ENCODE measurements around the gene PCDHGB1.
A peak's percentile ranks its signal among the peaks of the same experiment; 100 is the strongest.

DNA sequence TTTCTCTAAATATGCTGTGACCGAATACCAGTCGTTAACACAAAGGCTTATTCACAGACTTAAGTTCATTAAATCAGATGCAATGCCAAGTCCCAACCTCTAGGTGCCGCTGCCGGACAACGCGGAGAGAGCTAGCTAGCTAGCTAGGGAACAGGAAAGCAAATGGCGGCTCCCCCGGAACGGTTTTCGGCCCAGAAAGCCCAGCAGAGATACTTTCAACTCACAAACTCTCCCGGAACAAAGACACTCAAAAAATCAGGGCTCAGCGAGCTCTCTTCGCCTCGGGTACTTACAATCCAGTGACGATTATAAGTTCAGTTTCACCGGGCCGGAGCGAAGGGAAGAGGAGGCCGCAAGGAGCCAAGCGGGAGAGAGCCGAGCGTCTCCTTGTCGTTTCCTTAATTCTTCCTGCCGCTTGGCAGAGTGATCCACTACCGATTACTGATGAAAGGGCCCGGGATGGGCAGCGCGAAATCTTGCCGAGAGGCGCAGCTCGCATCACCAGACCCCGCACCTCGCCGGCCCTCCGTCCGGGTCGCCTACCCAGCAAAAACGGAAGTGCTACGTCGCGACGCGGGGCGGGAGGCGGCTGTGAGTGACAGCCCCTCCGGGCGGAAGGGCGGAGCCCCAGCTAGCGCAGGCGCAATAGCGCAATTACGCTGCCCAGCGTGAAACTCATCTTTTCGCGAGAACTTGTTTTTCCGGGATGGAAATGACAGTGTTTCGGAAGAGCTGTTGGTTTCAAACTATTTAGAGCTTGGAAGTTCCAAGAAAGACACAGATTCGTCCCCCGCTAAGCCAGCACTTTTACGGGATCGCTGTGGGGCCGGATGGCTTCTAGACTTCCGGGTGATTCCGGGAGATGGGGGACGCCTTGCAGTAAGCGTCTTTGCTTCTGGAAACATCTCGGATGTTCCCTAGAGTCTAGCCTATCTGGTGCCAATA, 29.4 kb upstream of the PCDHGB1 start, which contains the start of gene TAF7:
- TF ChIP-seq, protein P1, sequence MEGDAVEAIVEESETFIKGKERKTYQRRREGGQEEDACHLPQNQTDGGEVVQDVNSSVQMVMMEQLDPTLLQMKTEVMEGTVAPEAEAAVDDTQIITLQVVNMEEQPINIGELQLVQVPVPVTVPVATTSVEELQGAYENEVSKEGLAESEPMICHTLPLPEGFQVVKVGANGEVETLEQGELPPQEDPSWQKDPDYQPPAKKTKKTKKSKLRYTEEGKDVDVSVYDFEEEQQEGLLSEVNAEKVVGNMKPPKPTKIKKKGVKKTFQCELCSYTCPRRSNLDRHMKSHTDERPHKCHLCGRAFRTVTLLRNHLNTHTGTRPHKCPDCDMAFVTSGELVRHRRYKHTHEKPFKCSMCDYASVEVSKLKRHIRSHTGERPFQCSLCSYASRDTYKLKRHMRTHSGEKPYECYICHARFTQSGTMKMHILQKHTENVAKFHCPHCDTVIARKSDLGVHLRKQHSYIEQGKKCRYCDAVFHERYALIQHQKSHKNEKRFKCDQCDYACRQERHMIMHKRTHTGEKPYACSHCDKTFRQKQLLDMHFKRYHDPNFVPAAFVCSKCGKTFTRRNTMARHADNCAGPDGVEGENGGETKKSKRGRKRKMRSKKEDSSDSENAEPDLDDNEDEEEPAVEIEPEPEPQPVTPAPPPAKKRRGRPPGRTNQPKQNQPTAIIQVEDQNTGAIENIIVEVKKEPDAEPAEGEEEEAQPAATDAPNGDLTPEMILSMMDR (IDR thresholded peaks at IDR 0.05; ENCODE audit: low read length) = peak; percentile 87
- no peak for TF ChIP-seq EZH2 (IDR thresholded peaks at IDR 0.05; ENCODE audit: borderline replicate concordance, low read length)

All from OCI-LY1 (cell line).